NT2/D1 (cell line): ENCODE data around the gene SLC25A21.

Source experiments
- YY1 ChIP-seq: IDR thresholded peaks from 2 replicates; pipeline ENCODE4 v1.6.1; 2011; ENCODE audit not compliant: insufficient read length, insufficient read depth
- ZNF274 ChIP-seq: IDR thresholded peaks from 2 replicates; pipeline ENCODE4 v1.6.1; 2011; ENCODE audit warnings: mild to moderate bottlenecking, low read depth, low read length

DNA sequence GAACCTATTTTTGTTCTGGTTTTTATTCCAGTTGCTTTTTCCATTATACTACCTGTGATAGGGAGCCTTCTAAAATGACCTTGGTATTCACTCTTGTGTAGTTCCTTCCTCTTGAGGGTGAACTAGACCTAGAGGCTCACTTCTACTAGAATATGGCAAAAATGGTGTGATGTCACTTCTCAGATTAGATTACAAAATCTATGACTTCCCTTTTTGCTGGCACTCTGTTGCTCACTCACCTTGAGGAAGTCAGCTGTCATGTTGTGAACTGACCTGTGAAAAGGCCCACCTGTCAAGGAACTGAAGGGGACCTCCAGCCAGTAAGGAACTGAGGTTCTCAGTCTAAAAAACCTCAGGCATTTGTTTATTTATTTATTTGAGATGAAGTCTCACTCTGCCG, 31.0 kb upstream of the SLC25A21 start:
- TF ChIP-seq YY1 (no peak), ZNF274 (no peak)
